K562 (cell line): Measurements from ENCODE around the gene SAV1. TPM values are rescaled to one million over a fixed set of nuclear protein-coding genes. Genes with fewer than 3 reads are reported as not detected.

ENCODE experiments used
- BCOR ChIP-seq: fragments of 450-650 bp; IDR thresholded peaks from 2 replicates; pipeline ENCODE4 v1.6.1; 2016
- C11orf30 ChIP-seq: fragments of 450-650 bp; IDR thresholded peaks from 2 replicates; pipeline ENCODE4 v1.6.1; 2016; ENCODE audit warnings: low read depth, mild to moderate bottlenecking
- KDM4B ChIP-seq, 2 experiments: fragments of 450-650 bp in 1 of 2; sonication (generic) in 1 of 2; IDR thresholded peaks; 2 replicates each; pipeline ENCODE4 v1.6.1; 2016 to 2017; ENCODE audit warnings: borderline replicate concordance in 2 of 2, antibody characterized with exemption in 1 of 2, low read depth in 1 of 2, mild to moderate bottlenecking in 1 of 2
- NEUROD1 ChIP-seq: fragments of 150-350 bp; IDR thresholded peaks from 2 replicates; pipeline ENCODE4 v1.6.1; 2014; ENCODE audit warnings: borderline replicate concordance, low read length, low read depth; ENCODE audit not compliant: partially characterized antibody
- POLR2H ChIP-seq: IDR thresholded peaks from 2 replicates; pipeline ENCODE4 v1.6.1; 2016; ENCODE audit warnings: missing genetic modification characterization, low read depth, mild to moderate bottlenecking, control low read depth, missing compliant biosample characterization, moderate library complexity
- PYGO2 ChIP-seq: fragments of 450-650 bp; IDR thresholded peaks from 2 replicates; pipeline ENCODE4 v1.6.1; 2016; ENCODE audit warnings: mild to moderate bottlenecking, missing genetic modification characterization, moderate library complexity, missing compliant biosample characterization
- SMAD4 ChIP-seq: fragments of 250-450 bp; sonication (Bioruptor Pico); conservative IDR thresholded peaks from 2 replicates; pipeline ENCODE4 v1.8.0; 2021; ENCODE audit warnings: inconsistent platforms, mild to moderate bottlenecking, moderate library complexity
- ZBTB1 ChIP-seq: sonication (generic); formaldehyde crosslinking; IDR thresholded peaks from 2 replicates; pipeline ENCODE4 v1.8.1; 2023; ENCODE audit warnings: missing genetic modification reagents, low read depth, mild to moderate bottlenecking, borderline replicate concordance
- polyA plus RNA-seq, 8 experiments: library from polyadenylated mRNA; depleted of rRNA in 4 of 8; stranded (reverse) in 5 of 8; unstranded in 3 of 8; fragments of >200 nt; fragmentation: Nextera tagmentation in 2 of 8; fragmentation: Illumina TruSeq in 1 of 8; extraction: Ambion mirVana in 2 of 8; extraction: Trizol in 1 of 8; gene quantifications; 2 replicates each; pipeline versions ENCODE4 v1.2.1 to v1.2.3, GENCODE V29; 2011 to 2014; ENCODE audit warnings: inconsistent platforms in 1 of 8, missing spikeins in 1 of 8
- total RNA-seq, 7 experiments: library from RNA; depleted of rRNA in 6 of 7; stranded (reverse); fragments of >200 nt in 6 of 7; fragmentation: Illumina TruSeq in 2 of 7; extraction: Trizol in 2 of 7; gene quantifications; 2 replicates each; pipeline versions ENCODE4 v1.2.1 to v1.2.3, GENCODE V29; 2011 to 2021; ENCODE audit warnings: low replicate concordance in 1 of 7
- TF ChIP-seq, protein P1 (sequence below), 2 experiments: fragments of 450-650 bp; IDR thresholded peaks; 2 replicates each; pipeline ENCODE4 v1.6.1; 2016
- TF ChIP-seq, protein P2 (sequence below): fragments of 450-650 bp; IDR thresholded peaks from 2 replicates; pipeline ENCODE4 v1.6.1; 2016; ENCODE audit warnings: mild to moderate bottlenecking, moderate library complexity
- TF ChIP-seq, protein P3 (sequence below), 3 experiments: IDR thresholded peaks in 2 of 3; conservative IDR thresholded peaks in 1 of 3; 2 replicates each; pipeline ENCODE4 v1.5.1; 2011 to 2012; ENCODE audit warnings: low read length in 3 of 3, mild to moderate bottlenecking in 3 of 3, control low read depth in 2 of 3, improper control_type of control experiment in 1 of 3, inconsistent platforms in 1 of 3, low read depth in 1 of 3, mixed read lengths in 1 of 3, moderate library complexity in 1 of 3; ENCODE audit not compliant: insufficient read depth in 2 of 3

Gene SAV1
- total and polyA plus RNA-seq, 9 of the 15 experiments (the other 6 are each of a cell fraction or from before 2014, with no cell fraction given), result 6.5 to 18.1 (median 16.1) TPM

DNA sequence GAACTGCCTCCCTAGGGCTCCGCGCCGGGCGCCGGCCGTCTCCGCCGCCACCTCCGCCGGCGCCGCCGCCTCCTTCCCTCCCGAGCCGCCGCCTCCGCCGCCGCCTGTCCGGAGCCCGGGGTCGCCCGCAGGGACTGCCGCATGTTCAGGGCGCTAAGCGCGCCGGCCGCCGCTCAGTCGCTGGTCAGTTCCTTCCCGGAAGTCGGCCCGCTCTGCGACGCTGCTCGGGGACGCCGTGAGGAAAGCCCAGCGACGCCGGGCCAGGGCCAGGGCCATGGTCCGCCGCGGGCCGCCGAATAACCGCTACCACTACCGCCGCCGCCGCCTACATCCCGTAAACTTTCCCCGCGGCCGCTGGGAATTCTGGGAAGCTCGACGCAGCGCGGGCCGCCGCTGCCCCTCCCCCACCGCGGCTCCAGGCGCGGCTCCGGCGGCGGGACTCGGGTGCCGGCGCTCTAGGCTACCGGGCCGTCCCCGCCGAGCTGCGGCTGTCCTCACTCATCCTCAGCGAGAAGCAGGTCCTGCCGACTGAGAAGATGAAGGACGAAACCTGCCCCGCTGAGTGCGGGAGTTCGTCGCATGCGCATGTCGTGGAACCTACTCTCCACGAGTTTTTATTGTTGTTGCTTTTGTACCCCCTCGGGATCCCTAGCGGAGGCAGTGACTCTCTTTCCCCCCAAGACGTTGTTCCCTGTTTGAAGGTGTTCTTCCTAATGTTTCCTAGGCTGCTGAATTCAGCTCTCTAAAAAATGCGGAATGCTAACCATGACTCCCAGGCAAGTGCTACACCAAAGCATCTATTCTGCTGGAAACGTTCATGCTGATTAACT is at the start of gene SAV1 (continued):
- TF ChIP-seq BCOR (peak; percentile 25; the same call in 1 of the 2 replicates), ZBTB1 (CRISPR knock-in tag) (peak; percentile 96), NEUROD1 (peak; percentile 50), PYGO2 (tag) (no peak), POLR2H (tag) (peak; percentile 88), KDM4B (IDR thresholded peaks at IDR 0.05; ENCODE audit: borderline replicate concordance in 2 of 2, low read depth in 1 of 2) (peak in 1 of 2 experiments; percentile 91; a peak in 1 of 4 replicates), C11orf30 (no peak), SMAD4 (CRISPR knock-in tag) (peak; percentile 86)
- TF ChIP-seq, protein P1, sequence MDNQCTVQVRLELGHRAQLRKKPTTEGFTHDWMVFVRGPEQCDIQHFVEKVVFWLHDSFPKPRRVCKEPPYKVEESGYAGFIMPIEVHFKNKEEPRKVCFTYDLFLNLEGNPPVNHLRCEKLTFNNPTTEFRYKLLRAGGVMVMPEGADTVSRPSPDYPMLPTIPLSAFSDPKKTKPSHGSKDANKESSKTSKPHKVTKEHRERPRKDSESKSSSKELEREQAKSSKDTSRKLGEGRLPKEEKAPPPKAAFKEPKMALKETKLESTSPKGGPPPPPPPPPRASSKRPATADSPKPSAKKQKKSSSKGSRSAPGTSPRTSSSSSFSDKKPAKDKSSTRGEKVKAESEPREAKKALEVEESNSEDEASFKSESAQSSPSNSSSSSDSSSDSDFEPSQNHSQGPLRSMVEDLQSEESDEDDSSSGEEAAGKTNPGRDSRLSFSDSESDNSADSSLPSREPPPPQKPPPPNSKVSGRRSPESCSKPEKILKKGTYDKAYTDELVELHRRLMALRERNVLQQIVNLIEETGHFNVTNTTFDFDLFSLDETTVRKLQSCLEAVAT (IDR thresholded peaks at IDR 0.05), result peak; percentile 45 to 53; a peak in 1 of 4 replicates
- TF ChIP-seq, protein P2, sequence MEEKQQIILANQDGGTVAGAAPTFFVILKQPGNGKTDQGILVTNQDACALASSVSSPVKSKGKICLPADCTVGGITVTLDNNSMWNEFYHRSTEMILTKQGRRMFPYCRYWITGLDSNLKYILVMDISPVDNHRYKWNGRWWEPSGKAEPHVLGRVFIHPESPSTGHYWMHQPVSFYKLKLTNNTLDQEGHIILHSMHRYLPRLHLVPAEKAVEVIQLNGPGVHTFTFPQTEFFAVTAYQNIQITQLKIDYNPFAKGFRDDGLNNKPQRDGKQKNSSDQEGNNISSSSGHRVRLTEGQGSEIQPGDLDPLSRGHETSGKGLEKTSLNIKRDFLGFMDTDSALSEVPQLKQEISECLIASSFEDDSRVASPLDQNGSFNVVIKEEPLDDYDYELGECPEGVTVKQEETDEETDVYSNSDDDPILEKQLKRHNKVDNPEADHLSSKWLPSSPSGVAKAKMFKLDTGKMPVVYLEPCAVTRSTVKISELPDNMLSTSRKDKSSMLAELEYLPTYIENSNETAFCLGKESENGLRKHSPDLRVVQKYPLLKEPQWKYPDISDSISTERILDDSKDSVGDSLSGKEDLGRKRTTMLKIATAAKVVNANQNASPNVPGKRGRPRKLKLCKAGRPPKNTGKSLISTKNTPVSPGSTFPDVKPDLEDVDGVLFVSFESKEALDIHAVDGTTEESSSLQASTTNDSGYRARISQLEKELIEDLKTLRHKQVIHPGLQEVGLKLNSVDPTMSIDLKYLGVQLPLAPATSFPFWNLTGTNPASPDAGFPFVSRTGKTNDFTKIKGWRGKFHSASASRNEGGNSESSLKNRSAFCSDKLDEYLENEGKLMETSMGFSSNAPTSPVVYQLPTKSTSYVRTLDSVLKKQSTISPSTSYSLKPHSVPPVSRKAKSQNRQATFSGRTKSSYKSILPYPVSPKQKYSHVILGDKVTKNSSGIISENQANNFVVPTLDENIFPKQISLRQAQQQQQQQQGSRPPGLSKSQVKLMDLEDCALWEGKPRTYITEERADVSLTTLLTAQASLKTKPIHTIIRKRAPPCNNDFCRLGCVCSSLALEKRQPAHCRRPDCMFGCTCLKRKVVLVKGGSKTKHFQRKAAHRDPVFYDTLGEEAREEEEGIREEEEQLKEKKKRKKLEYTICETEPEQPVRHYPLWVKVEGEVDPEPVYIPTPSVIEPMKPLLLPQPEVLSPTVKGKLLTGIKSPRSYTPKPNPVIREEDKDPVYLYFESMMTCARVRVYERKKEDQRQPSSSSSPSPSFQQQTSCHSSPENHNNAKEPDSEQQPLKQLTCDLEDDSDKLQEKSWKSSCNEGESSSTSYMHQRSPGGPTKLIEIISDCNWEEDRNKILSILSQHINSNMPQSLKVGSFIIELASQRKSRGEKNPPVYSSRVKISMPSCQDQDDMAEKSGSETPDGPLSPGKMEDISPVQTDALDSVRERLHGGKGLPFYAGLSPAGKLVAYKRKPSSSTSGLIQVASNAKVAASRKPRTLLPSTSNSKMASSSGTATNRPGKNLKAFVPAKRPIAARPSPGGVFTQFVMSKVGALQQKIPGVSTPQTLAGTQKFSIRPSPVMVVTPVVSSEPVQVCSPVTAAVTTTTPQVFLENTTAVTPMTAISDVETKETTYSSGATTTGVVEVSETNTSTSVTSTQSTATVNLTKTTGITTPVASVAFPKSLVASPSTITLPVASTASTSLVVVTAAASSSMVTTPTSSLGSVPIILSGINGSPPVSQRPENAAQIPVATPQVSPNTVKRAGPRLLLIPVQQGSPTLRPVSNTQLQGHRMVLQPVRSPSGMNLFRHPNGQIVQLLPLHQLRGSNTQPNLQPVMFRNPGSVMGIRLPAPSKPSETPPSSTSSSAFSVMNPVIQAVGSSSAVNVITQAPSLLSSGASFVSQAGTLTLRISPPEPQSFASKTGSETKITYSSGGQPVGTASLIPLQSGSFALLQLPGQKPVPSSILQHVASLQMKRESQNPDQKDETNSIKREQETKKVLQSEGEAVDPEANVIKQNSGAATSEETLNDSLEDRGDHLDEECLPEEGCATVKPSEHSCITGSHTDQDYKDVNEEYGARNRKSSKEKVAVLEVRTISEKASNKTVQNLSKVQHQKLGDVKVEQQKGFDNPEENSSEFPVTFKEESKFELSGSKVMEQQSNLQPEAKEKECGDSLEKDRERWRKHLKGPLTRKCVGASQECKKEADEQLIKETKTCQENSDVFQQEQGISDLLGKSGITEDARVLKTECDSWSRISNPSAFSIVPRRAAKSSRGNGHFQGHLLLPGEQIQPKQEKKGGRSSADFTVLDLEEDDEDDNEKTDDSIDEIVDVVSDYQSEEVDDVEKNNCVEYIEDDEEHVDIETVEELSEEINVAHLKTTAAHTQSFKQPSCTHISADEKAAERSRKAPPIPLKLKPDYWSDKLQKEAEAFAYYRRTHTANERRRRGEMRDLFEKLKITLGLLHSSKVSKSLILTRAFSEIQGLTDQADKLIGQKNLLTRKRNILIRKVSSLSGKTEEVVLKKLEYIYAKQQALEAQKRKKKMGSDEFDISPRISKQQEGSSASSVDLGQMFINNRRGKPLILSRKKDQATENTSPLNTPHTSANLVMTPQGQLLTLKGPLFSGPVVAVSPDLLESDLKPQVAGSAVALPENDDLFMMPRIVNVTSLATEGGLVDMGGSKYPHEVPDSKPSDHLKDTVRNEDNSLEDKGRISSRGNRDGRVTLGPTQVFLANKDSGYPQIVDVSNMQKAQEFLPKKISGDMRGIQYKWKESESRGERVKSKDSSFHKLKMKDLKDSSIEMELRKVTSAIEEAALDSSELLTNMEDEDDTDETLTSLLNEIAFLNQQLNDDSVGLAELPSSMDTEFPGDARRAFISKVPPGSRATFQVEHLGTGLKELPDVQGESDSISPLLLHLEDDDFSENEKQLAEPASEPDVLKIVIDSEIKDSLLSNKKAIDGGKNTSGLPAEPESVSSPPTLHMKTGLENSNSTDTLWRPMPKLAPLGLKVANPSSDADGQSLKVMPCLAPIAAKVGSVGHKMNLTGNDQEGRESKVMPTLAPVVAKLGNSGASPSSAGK, result peak; percentile 83
- TF ChIP-seq, protein P3, sequence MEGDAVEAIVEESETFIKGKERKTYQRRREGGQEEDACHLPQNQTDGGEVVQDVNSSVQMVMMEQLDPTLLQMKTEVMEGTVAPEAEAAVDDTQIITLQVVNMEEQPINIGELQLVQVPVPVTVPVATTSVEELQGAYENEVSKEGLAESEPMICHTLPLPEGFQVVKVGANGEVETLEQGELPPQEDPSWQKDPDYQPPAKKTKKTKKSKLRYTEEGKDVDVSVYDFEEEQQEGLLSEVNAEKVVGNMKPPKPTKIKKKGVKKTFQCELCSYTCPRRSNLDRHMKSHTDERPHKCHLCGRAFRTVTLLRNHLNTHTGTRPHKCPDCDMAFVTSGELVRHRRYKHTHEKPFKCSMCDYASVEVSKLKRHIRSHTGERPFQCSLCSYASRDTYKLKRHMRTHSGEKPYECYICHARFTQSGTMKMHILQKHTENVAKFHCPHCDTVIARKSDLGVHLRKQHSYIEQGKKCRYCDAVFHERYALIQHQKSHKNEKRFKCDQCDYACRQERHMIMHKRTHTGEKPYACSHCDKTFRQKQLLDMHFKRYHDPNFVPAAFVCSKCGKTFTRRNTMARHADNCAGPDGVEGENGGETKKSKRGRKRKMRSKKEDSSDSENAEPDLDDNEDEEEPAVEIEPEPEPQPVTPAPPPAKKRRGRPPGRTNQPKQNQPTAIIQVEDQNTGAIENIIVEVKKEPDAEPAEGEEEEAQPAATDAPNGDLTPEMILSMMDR (IDR thresholded peaks at IDR 0.05 in 2 of 3, conservative IDR thresholded peaks at IDR 0.05 in 1 of 3; ENCODE audit: insufficient read depth in 2 of 3, low read depth in 1 of 3, low read length in 3 of 3), result no peak
